Jurkat, Clone E6-1 (cell line): ENCODE results near the gene AP1S3.

Experiments used
- DNase-seq: peaks from one replicate; pipeline ENCODE4 v3.0.0-alpha.2; 2011; ENCODE audit warnings: low read depth, low spot score
- H3K4me3 ChIP-seq: 2 replicates; pipeline ENCODE4 v1.5.1; 2011; ENCODE audit warnings: mild to moderate bottlenecking, low read length, control low read depth, moderate library complexity

AP1S3 gene

GRCh38 chr2:223856021-223856420, 18.6 kb upstream of the AP1S3 start:
- H3K4me3 ChIP-seq, result no peak overlapping the region

GRCh38 chr2:223855426-223855825, 18.0 kb upstream of the AP1S3 start:
- DNase-seq, result no peak
- no peak overlapping the region for H3K4me3 ChIP-seq

More at GRCh38 chr2:223856021-223856420, 18.6 kb upstream of the AP1S3 start:
- no peak for DNase-seq

GRCh38 chr2:223854741-223855140, 17.4 kb upstream of the AP1S3 start:
- no peak for DNase-seq

GRCh38 chr2:223853425-223853837, 16.0 kb upstream of the AP1S3 start:
- DNase-seq, result no peak
- H3K4me3 ChIP-seq, result no peak overlapping the region

More at GRCh38 chr2:223854741-223855140, 17.4 kb upstream of the AP1S3 start:
- H3K4me3 ChIP-seq, result no peak overlapping the region

- DNase-seq, result no peak
These were observed 15.0 kb upstream of the AP1S3 start for GRCh38 chr2:223852281-223852795.

GRCh38 chr2:223847410-223847809, 10.0 kb upstream of the AP1S3 start:
- peak; percentile 25 for DNase-seq
- no peak overlapping the region for H3K4me3 ChIP-seq

More at GRCh38 chr2:223852281-223852795, 15.0 kb upstream of the AP1S3 start:
- no peak overlapping the region for H3K4me3 ChIP-seq

- no peak for DNase-seq
These were observed 9.1 kb upstream of the AP1S3 start for GRCh38 chr2:223846515-223846914.

GRCh38 chr2:223841436-223842190, 4.2 kb upstream of the AP1S3 start:
- DNase-seq, result no peak
- no peak overlapping the region for H3K4me3 ChIP-seq

More at GRCh38 chr2:223846515-223846914, 9.1 kb upstream of the AP1S3 start:
- H3K4me3 ChIP-seq, result no peak overlapping the region

- DNase-seq, result no peak
- no peak overlapping the region for H3K4me3 ChIP-seq
These were observed 1.5 kb downstream of the AP1S3 start for GRCh38 chr2:223835701-223836532.

GRCh38 chr2:223834431-223834830, 3.0 kb downstream of the AP1S3 start:
- H3K4me3 ChIP-seq, result no peak overlapping the region
- no peak for DNase-seq

- H3K4me3 ChIP-seq, result no peak overlapping the region
- DNase-seq, result no peak
These were observed 5.0 kb downstream of the AP1S3 start for GRCh38 chr2:223832241-223832903.

- no peak overlapping the region for H3K4me3 ChIP-seq
- DNase-seq, result no peak
These were observed 8.3 kb downstream of the AP1S3 start for GRCh38 chr2:223829128-223829527.

GRCh38 chr2:223828314-223828713, 9.1 kb downstream of the AP1S3 start:
- DNase-seq, result no peak
- no peak overlapping the region for H3K4me3 ChIP-seq

- no peak for DNase-seq
- no peak overlapping the region for H3K4me3 ChIP-seq
These were observed 10.4 kb downstream of the AP1S3 start for GRCh38 chr2:223826995-223827394.

GRCh38 chr2:223824301-223824700, 13.1 kb downstream of the AP1S3 start:
- H3K4me3 ChIP-seq, result no peak overlapping the region
- no peak for DNase-seq

GRCh38 chr2:223822818-223823217, 14.6 kb downstream of the AP1S3 start:
- H3K4me3 ChIP-seq, result no peak overlapping the region

GRCh38 chr2:223820549-223820948, 16.8 kb downstream of the AP1S3 start:
- no peak for DNase-seq
- no peak overlapping the region for H3K4me3 ChIP-seq

More at GRCh38 chr2:223822818-223823217, 14.6 kb downstream of the AP1S3 start:
- no peak for DNase-seq

- no peak for DNase-seq
- H3K4me3 ChIP-seq, result no peak overlapping the region
These were observed 17.5 kb downstream of the AP1S3 start for GRCh38 chr2:223819891-223820290.

- no peak for DNase-seq
- H3K4me3 ChIP-seq, result no peak overlapping the region
These were observed 21.4 kb downstream of the AP1S3 start for GRCh38 chr2:223815884-223816570.
